ENCODE measurements around the gene PIK3CB. TPM values are rescaled to one million over a fixed set of nuclear protein-coding genes. Genes with fewer than 3 reads are reported as not detected.

PIK3CB gene
- total and polyA plus RNA-seq, 2 experiments from 2014 or later: 14.3 to 23.0 TPM

GRCh38 chr3:138646513-138646912, 188.2 kb downstream of the PIK3CB start:
- H3K27me3 ChIP-seq: no peaks in the 10 kb centered on the region
- H4K20me1 ChIP-seq (ENCODE audit: insufficient read depth, poor library complexity, severe bottlenecking): no peaks in the 10 kb centered on the region
- H3K9me3 ChIP-seq (ENCODE audit: low read depth): peaks cover 15% of the 10 kb centered on the region

GRCh38 chr3:138646008-138646407, 188.7 kb downstream of the PIK3CB start:
- H3K36me3 ChIP-seq (replicated peaks; ENCODE audit: insufficient read depth, low read depth): no peaks in the 10 kb centered on the region
- no peak overlapping the region for H2AFZ ChIP-seq
- DNase-seq (ENCODE audit: low spot score): no peak
- TF ChIP-seq EZH2phosphoT487 (IDR thresholded peaks at IDR 0.05; ENCODE audit: low read depth, severe bottlenecking, unreplicated experiment) (no peak), CTCF (IDR thresholded peaks at IDR 0.05; ENCODE audit: poor library complexity) (no peak), EZH2 (IDR thresholded peaks at IDR 0.05; ENCODE audit: borderline replicate concordance) (no peak)
- no peak overlapping the region for H3K4me2 ChIP-seq
- no peaks in the 10 kb centered on the region for H3K4me1 ChIP-seq (ENCODE audit: insufficient read depth)
- peaks cover 15% of the 10 kb centered on the region for H3K9me3 ChIP-seq (ENCODE audit: low read depth)
- no peaks in the 10 kb centered on the region for H3K27me3 ChIP-seq
- H4K20me1 ChIP-seq (ENCODE audit: insufficient read depth, poor library complexity, severe bottlenecking): no peaks in the 10 kb centered on the region
- no peak overlapping the region for H3K27ac ChIP-seq
- no peaks in the 10 kb centered on the region for H3K9me2 ChIP-seq (replicated peaks; ENCODE audit: insufficient read depth)
- no peak overlapping the region for H3K4me3 ChIP-seq
- H3K79me2 ChIP-seq: no peaks in the 10 kb centered on the region

More at GRCh38 chr3:138646513-138646912, 188.2 kb downstream of the PIK3CB start:
- no peaks in the 10 kb centered on the region for H3K36me3 ChIP-seq (replicated peaks; ENCODE audit: insufficient read depth, low read depth)
- H3K9me2 ChIP-seq (replicated peaks; ENCODE audit: insufficient read depth): no peaks in the 10 kb centered on the region
- H3K27ac ChIP-seq: no peak overlapping the region
- no peak for DNase-seq (ENCODE audit: low spot score)
- no peak overlapping the region for H3K4me3 ChIP-seq
- H3K4me1 ChIP-seq (ENCODE audit: insufficient read depth): no peaks in the 10 kb centered on the region
- TF ChIP-seq EZH2phosphoT487 (IDR thresholded peaks at IDR 0.05; ENCODE audit: low read depth, severe bottlenecking, unreplicated experiment): no peak
- TF ChIP-seq EZH2 (IDR thresholded peaks at IDR 0.05; ENCODE audit: borderline replicate concordance): no peak
- TF ChIP-seq CTCF (IDR thresholded peaks at IDR 0.05; ENCODE audit: poor library complexity): no peak
- H3K4me2 ChIP-seq: no peak overlapping the region
- H3K79me2 ChIP-seq: no peaks in the 10 kb centered on the region
- no peak overlapping the region for H2AFZ ChIP-seq

GRCh38 chr3:138642927-138643253, 191.8 kb downstream of the PIK3CB start:
- Histone ChIP-seq H3K9me2 (replicated peaks; ENCODE audit: insufficient read depth) (no peaks in the 10 kb centered on the region), H4K20me1 (ENCODE audit: insufficient read depth, poor library complexity, severe bottlenecking) (no peaks in the 10 kb centered on the region), H3K36me3 (replicated peaks; ENCODE audit: insufficient read depth, low read depth) (no peaks in the 10 kb centered on the region), H2AFZ (no peak overlapping the region), H3K79me2 (no peaks in the 10 kb centered on the region), H3K27me3 (no peaks in the 10 kb centered on the region), H3K4me1 (ENCODE audit: insufficient read depth) (no peaks in the 10 kb centered on the region), H3K4me3 (no peak overlapping the region), H3K27ac (no peak overlapping the region), H3K9me3 (ENCODE audit: low read depth) (peaks cover 15% of the 10 kb centered on the region), H3K4me2 (no peak overlapping the region)
- no peak for TF ChIP-seq EZH2phosphoT487 (IDR thresholded peaks at IDR 0.05; ENCODE audit: low read depth, severe bottlenecking, unreplicated experiment)
- no peak for TF ChIP-seq CTCF (IDR thresholded peaks at IDR 0.05; ENCODE audit: poor library complexity)
- no peak for TF ChIP-seq EZH2 (IDR thresholded peaks at IDR 0.05; ENCODE audit: borderline replicate concordance)
- 100% methylated on average over 1 of the region's 1 CpG for whole genome bisulfite sequencing (ENCODE audit: low lambda C conversion rate, missing lambda C conversion rate)
- DNase-seq (ENCODE audit: low spot score): no peak

All from hepatocyte (in vitro differentiated cells).